HG03521 (cell line): Measurements from ENCODE around the gene SIGLEC6.
"Not testable (repeated sequence)": the region's sequence is repeated elsewhere in the genome, so short reads cannot be mapped to it uniquely, and the experiment has no call there.

ENCODE experiments used
- ATAC-seq: cut with Tn5 transposase; IDR thresholded peaks from one replicate; pipeline ENCODE4 v1.9.1; 2021; ENCODE audit warnings: mild to moderate bottlenecking, moderate library complexity; ENCODE audit not compliant: unreplicated experiment

SIGLEC6 gene

DNA sequence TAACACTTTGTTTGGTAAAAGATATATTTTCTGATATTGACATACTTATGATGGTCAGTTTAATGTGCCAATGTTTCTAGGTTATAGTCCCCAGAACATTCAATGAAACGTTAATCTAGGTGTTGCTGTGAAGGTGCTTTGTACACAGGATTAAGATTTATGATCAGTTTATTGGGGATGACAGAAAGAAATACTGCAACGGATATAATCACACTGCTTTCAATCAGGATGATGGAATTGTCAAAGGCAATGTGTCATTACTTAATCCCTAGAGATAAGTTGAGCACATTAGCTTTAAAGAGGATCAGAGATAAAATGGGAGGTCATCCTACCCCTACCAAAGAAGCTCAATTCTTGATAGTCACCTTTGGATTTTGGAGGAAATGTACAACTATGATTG is 17.5 kb downstream of the SIGLEC6 start:
- ATAC-seq, result no peak

DNA sequence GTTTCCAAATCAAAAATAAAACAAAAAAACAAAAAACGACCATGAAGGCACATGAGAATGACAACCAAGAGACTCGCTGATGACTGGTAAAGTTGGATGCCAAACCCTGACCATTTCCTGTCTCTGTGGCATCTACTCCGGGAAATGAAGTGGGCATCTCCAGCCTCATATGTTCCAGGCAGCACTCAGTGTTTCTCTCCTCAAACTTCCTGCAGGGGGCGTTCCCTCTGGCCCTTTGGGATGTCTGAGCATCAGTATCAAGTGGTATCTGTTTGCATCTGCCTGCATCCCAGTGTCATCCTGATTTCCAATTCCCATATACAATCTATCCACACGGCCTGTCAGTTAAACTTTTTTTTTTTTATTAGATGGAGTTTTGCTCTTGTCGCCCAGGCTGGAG is 20.1 kb downstream of the SIGLEC6 start:
- ATAC-seq, result no peak

DNA sequence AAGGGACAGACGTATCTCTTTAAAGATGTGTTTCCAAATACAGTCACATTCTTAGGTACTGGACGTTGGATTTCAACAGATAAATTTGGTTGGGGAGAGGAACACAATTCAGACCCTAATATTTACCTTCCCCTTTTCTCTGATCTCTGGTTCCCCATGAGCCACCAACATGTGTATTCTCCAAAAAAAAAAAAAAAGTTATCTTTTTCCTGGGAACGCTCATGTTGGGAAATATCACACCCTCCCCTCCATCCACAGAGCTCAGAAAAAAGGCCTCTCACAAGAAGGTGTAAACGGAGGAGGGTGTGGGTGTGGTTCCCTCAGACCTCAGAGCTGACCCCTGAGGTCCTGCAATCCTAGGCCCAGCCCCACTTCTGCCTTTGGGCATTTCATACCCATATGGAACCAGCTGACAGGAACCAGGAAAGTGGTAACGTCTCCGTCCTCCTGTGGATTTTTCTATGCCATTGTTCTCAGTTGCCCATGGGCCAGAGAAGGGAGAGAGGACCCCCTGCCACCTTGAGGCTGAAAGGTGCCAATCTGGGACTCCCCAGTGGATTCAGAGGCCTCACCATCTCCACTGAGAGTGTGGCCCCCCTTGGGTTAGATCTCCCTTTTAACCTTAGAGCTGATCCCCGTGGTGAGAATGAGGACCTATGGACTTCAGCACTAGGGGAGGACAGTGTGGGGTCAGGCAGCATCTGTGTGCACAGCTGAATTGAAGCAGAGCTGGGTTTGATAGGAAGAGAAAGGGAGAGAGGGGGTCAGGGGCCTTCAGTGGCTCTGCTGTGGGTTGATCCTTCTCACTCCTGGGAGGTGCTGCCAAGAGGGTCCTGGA is 21.4 kb downstream of the SIGLEC6 start:
- no peak for ATAC-seq

DNA sequence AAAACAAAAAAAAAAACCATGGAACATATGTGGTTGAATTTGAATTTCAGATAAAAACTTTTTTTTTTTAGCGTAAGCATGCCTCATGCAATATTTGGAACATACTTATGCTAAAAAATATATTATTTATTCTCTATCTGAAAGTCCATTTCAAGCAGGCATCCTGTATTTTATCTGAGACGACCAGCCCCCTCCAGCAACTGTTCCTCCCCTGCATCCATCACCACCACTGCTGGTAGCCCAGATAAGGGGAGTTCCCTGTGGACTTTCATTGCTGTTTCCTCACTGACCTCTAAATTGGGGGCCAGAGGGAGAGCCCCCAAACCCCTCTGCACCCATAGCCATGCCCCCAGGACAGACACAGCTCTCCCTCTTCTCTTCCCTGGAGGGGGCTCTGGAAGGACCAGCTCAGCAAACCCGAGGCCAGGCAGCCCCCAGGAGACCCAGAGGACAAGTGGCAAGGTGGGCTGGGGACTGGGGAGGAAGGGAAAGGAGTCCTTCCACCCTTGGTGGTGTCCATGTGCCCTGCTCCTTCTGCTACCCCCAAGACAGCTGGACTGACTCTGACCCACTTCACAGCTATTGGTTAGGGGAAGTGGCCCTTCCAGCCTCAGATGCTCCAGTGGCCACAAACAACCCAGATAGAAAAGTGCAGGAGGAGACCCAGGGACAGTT is 23.3 kb downstream of the SIGLEC6 start:
- no peak for ATAC-seq

DNA sequence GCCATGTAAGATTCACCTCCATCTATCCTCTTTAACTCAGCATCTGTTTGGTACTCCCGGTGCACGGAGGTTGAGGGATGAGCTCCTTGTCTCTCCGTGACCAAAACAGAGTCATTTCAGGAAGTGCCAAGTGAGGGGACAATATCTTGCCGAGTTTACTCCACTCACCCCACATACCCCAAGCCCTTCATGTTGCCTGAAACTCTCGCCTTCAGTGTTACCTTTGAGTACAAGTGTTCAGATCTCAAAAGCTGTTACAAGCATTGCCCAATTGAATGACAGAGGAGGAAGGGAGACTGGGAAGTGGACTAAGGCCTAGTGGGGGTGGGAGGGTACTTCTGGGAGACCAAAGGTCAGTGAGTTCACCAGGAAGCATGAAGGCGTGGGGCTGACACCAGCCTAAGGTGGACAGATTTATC is 23.8 kb downstream of the SIGLEC6 start:
- ATAC-seq, result no peak

DNA sequence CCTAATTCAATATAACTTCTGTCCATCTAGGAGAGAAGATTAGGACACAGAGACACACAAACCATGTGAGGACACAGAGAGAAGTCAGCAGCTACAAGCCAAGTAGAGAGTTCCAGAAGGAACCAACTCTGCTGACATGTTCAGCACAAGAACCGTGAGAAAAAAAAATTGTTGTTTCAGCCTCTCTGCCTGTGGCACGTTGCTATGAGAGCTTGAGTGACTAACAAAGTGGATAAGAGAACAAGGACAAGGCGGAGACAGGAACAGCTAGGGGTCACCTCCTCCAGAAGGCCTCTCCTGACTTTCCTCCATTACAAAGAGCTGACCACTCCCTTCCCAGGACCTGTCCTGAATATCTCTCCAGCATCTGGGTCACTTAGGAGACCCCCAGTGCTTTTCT is 24.3 kb downstream of the SIGLEC6 start:
- no peak for ATAC-seq

DNA sequence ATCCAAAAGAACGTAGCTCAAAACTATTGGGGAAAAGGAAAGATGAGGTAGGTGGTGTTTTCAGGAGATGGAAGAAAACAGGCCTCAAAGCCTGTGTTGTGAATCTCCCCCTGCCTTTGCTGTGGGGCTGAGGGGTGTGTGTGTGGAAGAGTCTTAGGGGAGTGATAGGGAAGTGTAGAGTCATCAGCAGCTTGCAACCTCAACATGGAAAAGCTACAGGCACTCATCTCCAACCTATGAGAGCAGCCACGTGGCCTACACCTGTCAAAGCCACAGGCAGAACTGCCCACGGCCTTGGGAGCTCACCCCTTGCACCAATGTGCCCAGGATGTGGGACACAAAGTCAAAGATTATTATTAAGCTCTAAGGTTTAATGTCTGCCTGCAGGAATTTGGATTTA is 25.6 kb downstream of the SIGLEC6 start:
- ATAC-seq, result no peak

DNA sequence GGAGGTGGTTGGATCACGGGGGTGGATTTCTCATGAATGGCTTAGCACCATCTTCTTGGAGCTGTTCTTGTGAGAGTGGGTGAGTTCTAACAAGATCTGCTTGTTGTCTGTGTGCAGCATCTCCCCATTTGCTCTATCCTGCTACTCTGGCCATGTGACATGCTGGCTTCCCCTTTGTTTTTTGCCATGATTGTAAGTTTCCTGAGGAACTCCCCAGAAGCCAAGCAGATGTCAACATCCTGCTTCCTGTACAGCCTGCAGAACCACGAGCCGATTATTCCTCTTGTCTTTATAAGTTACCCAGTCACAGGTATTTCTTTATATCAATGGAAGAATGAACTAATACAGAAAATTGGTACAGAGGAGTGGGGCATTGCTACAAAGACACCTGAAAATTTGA is 27.6 kb downstream of the SIGLEC6 start:
- ATAC-seq, result no peak

DNA sequence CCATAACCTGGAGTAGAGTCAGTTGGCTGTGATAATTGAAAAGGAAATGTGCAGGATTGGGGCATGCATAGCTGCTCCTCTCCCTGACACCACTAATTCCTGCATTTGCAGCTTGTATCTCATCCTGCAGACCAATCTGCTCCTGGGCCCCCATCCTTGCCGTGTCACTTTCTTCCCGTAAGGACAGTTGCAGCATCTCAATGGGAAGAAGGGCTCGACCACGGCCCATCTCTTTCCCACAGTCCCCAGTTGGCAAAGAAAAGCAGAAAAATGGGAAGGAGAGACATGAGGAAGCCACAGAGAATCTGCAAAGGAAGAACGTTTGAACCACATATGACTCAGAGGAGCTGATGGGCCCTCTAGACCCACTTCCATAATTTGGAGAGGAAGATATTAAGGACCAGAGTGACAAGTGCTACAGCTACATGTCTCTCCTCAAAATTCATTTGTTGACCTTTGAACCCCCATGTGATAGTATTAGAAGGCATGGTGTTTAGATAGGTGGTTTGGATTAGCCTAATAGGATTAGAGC is 28.1 kb downstream of the SIGLEC6 start:
- ATAC-seq, result no peak

DNA sequence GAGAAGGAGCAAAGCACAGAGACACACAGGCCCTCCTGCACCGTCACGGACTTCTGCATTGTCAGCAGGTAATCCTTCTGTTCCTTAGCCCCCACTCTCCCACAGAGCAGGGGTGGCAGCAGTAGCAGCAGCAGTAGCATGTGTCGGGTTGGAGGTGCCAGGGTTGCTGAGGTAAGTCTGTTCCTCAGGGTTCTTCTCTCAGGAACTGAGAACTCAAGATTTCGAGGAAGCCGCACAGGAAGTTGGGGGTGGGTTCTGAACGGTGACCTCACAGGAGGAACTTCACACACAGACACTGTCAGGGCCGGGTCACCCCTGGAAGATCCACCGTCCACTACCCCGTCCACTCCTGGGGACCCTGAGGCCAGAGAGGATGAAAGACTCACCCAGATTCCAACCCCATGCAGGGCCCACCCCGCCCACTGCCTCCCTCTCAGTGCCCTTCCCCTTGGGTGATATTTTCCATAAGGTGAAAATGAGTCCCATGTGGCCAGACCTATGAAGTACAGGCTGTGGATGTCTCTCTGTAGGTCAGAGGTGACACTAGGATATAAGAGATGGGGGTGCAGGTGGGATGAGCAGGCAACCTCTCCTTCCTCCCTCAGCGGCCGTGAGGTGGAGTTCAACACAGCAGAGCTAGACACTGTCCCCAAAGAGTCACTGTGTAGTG is 29.7 kb downstream of the SIGLEC6 start, which contains the start of gene SIGLEC12:
Gene SIGLEC12, minus strand, starts transcription at position 207 of the 670 bp plus-strand sequence. Its CDS starts 67 bp downstream, at position 140.
- ATAC-seq, result no peak

DNA sequence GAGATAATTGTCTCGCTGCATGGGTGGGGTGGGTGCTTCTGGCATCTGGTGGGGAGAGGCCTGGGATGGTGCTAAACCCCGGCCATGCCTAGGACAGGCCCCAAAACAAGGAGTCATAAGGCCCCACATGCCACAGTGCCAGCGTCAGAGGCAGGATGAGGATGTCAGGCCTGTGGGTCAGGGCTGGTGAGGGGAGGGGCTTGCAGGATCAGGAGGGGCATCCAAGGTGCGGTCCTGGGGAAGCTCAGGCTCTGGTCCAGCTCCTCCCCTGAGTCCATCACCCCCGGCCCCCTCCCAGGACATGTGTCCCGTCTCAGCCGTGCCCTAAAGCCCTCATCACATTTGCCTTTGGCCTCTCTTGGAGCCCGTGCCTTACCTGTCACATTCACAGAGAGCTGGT is 30.5 kb downstream of the SIGLEC6 start:
- not testable (repeated sequence) for ATAC-seq

DNA sequence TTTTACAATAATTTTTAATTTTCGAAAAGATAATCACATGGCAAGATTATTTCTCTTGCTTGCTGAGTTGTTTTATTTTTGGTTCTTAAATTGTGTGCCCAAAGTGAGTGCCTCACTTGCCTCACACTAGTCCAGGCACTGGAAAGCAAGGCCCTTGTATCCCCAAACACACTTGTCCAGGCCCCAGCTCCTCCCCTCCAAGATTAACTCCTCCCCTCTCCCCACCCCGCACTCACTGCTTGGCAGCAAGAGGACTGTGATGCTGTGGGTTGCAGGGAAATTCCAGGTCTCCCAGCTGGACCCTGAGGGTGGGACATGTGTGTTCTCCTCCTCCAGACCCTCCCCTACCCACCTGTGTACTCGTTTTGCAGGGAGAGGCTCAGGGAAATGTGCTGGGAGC is 33.8 kb downstream of the SIGLEC6 start:
- ATAC-seq, result no peak

DNA sequence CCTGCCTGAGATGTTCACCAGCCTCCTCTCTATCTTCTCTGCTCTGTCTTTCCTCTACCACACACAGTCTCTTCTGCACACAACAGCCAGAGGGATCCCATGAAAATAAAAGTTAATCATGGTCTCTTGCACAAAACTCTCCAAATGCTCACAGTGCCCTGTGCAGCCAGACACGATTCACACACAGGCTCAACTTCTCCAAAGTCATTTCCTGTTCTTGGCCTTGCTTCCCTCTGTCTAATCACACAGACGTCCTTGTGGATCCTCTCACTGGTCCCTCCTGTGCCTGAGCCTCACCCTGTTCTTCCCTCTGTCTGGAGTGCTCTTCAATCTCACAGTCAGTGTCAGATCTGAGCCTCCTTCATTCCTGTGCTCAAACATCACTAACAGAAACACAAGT is 37.7 kb downstream of the SIGLEC6 start:
- ATAC-seq, result no peak

DNA sequence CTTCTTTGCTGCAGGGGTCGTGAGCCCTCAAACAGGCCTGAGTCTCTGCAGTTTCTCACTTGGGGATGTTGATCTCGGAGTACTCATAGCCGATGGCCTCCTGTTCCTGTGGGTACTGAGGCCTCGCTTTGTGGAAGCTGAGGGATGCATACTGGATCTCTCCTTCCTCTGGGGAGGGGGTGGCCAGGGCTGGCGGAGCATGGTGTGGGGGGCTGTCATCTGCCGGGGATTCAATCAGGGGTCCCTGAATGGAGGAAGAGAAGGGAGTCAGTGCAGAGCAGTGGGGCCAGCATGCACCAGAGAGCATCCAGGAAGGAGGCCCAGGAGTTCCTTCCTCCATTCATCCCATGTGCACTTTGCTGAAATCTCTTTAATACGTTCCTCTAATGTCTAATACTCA is 39.9 kb downstream of the SIGLEC6 start:
- ATAC-seq, result no peak

DNA sequence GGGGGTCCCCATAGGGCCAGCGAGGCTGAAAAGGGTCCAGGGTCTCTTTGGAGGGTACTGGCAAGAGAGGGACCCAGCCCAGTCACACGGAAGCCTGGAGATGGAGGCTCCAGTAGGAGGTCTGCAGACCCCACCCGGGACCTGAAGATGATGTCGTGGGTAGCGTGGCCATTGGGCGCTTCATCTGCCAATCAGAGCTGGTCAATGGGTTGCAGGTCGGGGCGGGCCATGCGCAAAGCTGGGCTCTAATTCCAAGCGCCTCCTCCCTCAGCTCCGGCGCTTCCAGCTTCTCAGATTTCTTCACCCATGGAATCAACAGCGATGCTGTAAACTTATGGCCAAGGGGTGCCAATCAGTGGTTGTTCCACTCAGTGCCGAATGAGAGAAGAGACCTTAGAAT is 40.8 kb downstream of the SIGLEC6 start:
- no peak for ATAC-seq

DNA sequence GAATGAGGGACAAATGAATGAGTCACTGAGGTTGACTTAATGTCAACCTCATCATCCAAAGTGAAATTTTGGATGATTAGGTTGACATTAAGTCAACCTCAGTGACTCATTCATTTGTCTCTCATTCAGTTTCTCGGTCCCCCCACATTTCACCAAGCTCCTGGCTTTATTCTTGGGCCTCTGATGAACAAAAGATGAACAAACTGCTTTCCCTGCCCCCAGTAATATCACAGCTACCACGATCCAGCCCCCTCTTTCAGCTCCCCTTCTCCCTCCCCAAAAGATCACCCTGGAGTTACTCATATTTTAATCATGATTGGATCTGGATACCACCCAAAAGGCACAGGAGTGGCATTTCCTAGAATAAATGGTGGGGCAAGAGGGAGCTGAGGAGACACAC is 42.4 kb downstream of the SIGLEC6 start:
- ATAC-seq, result no peak

DNA sequence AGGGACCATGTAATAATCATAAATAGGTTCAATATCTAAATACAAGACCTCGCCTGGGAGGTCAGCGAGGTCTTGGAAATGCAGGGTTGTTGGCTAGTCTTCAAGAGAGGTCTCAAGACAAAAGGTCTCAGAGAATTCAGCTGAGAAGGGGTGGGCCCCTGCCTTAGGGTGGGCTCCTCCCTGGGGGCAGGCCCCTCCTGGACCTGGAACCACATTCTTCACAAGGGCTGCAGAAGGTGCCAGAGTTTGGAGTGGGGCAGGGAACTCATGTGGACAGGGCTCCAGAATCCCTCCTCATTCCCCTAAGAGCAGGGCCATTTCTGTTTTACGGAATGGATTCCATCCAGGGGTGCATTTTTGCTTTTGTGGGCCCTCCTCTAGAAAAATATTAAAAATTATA is 43.0 kb downstream of the SIGLEC6 start:
- ATAC-seq, result no peak

DNA sequence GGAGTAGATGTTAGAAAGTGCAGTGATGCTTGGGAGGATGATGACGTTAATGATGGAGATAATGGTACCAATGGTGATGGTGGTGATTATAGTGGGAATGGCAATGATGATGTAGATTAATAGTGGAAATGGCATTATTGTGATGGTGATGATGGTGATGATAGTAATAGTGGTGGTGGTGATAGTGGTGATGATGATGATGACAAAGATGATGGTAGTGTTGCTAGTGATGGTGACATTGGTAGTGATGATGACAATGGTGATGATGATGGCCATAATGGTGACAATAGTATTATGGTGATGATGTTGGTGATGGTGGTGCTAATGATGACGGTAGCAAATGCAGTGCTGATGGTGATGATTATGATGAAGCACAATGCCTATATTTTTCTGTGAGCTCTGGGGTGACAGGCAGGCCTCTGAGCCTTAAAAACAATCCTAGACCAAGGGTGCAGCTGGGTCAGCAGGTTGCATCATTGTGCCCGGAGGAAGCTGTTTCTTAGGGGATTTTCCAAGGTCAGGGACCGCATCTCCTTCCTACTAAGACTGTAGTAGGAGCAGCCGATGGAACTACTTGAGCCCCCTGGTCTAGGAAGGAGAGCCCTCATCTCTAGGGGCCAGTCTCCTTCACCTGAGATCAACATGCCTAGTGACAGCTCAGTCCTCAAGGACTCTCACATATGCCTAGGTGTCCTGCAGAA is 45.4 kb downstream of the SIGLEC6 start:
- ATAC-seq, result no peak

DNA sequence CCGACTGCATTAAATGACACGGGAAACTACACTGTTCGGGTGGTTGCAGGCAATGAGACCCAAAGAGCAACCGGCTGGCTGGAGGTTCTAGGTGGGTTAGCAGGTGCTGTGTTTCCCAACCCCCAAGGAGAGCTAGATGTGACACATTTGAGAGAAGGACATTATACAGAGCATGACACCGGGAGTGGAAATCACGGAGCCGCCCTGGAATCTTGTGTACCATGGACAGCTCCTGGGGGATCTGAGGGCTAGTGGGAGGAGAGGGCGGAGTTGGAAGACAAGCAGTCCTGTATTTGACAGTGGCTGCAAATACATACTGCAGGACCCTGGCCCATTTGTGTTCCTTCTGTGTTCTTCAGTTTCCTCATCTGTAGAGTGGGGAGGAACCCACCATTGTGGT is 50.9 kb downstream of the SIGLEC6 start:
- no peak for ATAC-seq

DNA sequence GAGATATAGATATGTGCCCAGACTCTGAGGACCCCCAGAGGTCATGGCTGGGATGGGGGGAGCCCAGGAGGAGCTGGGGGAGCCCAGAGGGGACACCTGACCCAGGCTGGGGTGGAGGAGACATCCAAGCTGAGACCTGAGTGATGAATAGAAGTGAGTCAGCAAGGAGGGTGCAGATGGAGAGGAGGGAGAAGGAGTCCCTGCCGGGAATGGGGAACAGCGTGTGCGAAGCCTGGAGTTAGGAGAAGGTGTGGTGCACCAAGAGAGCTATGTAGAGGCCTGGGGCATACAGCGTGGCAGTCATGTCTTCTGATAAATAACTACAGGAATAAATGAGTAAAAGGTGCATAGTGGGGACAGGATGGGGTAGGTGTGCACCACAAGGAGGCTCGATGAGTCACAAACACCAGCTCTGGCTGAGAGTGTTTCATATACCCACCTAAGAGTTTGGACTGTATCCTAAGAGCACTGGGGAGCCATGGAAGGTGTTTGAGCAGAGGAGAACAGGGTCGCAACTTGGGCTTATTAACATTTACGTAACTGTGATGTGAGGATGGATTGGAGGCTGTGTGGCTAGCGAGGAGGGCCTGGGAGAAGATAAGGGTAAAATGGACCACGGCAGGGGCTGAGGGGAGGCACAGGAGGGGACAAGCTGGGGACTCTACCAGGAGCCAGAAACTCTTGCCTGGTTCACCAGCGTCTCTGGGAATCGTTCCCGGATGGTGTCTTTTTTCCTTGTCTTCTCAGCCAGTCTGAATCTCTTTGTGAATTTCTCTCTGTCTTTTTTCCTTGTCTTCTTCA is 51.7 kb downstream of the SIGLEC6 start:
- ATAC-seq, result no peak
